ENCODE results near the gene APBA1. TPM values are rescaled to one million over a fixed set of nuclear protein-coding genes. Genes with fewer than 3 reads are reported as not detected.

APBA1 gene
- total RNA-seq, 1 donor: 11.2 TPM

DNA sequence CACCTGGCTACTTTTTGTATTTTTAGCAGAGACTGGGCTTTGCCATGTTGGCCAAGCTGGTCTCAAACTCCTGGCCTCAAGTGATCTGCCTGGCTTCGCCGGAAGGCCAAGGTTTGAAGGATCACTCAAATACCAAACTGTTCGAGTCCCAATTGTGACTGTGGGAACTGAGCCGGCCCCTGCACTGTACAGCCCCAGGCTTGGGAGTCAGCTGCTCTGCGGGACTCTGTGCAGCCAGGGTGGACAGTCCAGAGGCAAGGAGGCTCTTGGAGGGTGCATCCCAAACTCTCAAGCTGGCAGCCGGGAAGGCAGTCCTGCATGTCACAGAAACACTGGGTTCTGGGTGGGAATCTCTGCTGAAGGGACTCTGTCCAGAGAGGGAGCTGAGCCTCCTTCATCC, 238.2 kb downstream of the APBA1 start:
- TF ChIP-seq, protein P1, sequence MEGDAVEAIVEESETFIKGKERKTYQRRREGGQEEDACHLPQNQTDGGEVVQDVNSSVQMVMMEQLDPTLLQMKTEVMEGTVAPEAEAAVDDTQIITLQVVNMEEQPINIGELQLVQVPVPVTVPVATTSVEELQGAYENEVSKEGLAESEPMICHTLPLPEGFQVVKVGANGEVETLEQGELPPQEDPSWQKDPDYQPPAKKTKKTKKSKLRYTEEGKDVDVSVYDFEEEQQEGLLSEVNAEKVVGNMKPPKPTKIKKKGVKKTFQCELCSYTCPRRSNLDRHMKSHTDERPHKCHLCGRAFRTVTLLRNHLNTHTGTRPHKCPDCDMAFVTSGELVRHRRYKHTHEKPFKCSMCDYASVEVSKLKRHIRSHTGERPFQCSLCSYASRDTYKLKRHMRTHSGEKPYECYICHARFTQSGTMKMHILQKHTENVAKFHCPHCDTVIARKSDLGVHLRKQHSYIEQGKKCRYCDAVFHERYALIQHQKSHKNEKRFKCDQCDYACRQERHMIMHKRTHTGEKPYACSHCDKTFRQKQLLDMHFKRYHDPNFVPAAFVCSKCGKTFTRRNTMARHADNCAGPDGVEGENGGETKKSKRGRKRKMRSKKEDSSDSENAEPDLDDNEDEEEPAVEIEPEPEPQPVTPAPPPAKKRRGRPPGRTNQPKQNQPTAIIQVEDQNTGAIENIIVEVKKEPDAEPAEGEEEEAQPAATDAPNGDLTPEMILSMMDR (IDR thresholded peaks at IDR 0.05; ENCODE audit: insufficient read depth, low read depth, low read length): no peak
- no peak overlapping the region for H3K4me3 ChIP-seq (ENCODE audit: low read depth, low read length)
- DNase-seq (ENCODE audit: low read depth): no peak

DNA sequence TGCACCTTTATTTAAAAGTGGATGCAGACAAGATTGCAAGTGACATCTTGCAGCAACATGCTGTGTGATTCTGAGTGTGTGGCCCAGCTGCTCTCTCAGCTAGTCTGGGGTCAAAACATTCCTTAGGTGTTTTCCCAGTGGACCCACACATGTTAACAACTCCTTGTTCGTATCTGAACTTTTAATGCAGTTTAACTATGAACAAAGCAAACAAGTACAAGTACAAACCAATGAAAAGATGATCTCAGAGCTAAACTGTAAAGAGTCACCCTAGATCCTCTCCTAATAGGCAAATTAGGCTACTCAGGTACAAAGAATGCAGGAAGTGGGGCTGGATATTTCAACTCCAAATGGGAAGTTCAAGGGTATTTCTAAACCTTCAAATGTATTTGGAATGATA, 238.8 kb downstream of the APBA1 start:
- no peak for DNase-seq (ENCODE audit: low read depth)
- H3K4me3 ChIP-seq (ENCODE audit: low read depth, low read length): no peak overlapping the region
- TF ChIP-seq, protein P1 (IDR thresholded peaks at IDR 0.05; ENCODE audit: insufficient read depth, low read depth, low read length): no peak

DNA sequence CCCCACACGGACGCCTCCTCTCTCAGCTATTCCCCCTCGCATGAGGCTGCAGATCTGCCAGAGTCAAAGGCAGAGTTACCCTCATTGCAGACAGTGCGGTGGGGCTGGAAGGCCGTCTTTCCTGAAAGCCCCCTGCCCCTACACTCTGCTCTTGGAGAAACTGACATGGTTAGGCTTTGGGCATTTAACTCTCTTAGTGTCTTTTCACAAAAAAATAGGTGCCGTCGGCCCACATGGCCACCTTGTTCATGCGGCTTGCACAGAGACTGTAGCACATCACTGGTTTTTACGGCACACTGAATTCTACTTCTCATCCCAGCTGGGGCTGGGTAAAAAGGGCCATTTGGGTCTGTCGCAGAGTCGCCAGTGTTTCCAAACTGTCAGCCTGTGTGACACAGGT, 239.5 kb downstream of the APBA1 start:
- no peak overlapping the region for H3K4me3 ChIP-seq (ENCODE audit: low read depth, low read length)
- TF ChIP-seq, protein P1 (IDR thresholded peaks at IDR 0.05; ENCODE audit: insufficient read depth, low read depth, low read length): no peak
- no peak for DNase-seq (ENCODE audit: low read depth)

DNA sequence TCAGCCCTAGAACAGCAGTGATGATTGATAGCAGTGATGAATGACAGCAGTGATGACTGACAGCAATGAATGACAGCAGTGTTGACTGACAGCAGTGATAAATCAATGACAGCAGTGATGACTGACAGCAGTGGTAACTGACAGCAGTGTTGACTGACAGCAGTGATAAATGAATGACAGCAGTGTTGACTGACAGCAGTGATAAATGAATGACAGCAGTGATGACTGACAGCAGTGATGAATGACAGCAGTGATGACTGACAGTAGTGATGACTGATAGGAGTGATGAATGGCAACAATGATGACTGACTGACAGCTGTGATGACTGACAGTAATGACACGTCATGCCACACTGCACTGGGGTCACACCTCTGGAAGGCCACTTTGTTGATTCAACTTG, 240.4 kb downstream of the APBA1 start:
- no peak for DNase-seq (ENCODE audit: low read depth)
- no peak overlapping the region for H3K4me3 ChIP-seq (ENCODE audit: low read depth, low read length)
- TF ChIP-seq, protein P1 (IDR thresholded peaks at IDR 0.05; ENCODE audit: insufficient read depth, low read depth, low read length): no peak

DNA sequence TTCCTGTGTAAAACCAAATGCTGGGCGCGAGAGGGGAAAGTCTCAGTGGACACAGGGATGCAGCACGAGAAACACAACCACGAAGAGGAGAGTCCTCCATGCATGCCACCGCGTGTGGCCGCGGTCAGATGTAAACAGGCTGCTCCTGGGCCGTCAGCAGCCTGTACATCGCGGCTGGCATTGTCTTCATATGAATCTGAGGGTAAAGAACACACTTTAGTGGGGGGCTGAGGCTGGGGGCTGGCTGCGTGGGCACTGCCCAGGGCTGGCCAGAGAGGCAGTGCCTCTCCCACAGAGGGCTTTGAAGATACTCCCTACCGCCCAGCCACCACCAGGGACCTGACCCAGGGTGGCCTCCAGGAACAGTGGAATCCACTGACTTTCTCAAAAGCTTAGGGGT, 241.0 kb downstream of the APBA1 start:
- H3K4me3 ChIP-seq (ENCODE audit: low read depth, low read length): no peak overlapping the region
- TF ChIP-seq, protein P1 (IDR thresholded peaks at IDR 0.05; ENCODE audit: insufficient read depth, low read depth, low read length): no peak
- DNase-seq (ENCODE audit: low read depth): no peak

DNA sequence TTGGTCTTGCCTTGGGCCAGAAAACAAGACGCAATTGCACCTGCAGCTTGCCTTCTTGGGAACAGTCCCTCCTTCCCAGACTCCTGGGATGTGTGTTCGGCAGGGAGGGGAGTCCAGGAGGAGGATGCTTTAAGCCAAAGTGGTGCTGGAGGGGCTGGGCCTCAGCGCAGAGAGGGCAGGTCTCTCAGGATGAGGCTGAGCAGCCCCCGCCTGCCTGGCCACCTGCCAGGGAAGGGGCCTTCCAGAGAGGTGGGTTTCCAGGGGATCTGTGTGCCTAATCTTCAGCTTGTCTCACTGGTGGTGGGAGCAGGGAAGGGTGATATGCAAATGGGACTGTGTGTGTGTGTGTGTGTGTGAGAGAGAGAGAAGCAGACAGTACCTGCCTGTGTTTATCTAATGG, 242.0 kb downstream of the APBA1 start:
- DNase-seq (ENCODE audit: low read depth): no peak
- TF ChIP-seq, protein P1 (IDR thresholded peaks at IDR 0.05; ENCODE audit: insufficient read depth, low read depth, low read length): no peak
- no peak overlapping the region for H3K4me3 ChIP-seq (ENCODE audit: low read depth, low read length)

DNA sequence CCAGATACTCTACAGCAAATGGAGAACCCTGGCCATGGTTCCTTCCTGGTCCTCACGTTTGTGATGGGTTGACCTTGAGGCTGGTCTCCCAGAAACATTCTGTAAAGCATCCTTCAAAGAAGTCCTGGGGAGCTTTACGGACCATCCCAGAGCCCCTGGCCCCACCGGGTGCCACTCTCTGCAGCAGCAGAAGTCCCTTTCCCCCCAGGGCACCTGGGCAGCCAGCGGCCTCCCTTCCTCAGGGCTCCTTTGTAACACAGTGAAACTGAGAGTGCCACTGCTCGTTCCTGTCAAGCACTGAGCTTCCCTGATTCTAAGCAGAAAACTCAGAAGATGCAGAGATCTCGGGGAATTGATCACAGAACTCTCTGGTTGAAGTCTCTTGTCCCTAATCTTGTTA, 242.9 kb downstream of the APBA1 start:
- no peak for DNase-seq (ENCODE audit: low read depth)
- H3K4me3 ChIP-seq (ENCODE audit: low read depth, low read length): no peak overlapping the region
- TF ChIP-seq, protein P1 (IDR thresholded peaks at IDR 0.05; ENCODE audit: insufficient read depth, low read depth, low read length): no peak
